ENCODE results near the gene AP3B1.
"Not testable (repeated sequence)": the region's sequence is repeated elsewhere in the genome, so short reads cannot be mapped to it uniquely, and the experiment has no call there.

Gene AP3B1

GRCh38 chr5:78133423-78133822, 161.1 kb downstream of the AP3B1 start:
- DNase-seq = no peak

DNA sequence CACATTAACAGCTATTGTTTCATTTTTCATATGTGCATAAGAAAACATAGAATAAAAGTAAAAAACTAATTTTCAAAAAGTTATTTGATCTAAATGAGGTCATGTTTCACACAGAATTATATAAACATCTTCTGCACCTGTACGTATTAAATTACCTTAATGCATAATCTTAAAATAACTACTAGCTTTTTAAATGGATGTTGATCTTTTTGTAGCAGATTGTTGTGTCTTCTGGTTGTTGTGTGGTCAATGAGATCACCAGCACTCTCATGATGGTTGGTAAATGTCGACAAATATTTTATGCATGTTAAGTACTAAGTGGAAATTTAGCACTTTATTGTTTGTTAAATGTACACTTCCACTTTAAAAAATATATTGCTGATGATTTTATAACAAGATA, 162.0 kb downstream of the AP3B1 start:
- no peak for DNase-seq

GRCh38 chr5:78129597-78129996, 164.9 kb downstream of the AP3B1 start:
- DNase-seq = no peak

DNA sequence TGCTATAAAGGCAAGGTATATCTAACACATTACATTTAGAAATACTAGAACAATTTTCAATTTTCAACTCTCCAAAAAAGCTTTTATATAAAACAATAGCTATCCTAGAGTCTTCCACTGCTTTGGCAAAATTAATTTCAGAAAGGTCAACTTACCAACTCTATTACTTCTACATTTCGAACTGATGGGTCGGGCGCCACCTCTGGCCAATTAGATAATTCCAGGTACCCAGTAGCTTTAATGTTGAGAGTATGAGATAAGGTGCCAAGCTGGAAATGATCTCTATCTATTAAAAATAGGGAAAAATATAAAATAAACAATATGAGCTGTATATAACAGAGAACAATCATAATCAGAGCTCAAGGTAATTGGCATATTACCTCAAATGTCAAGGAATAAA, 166.6 kb downstream of the AP3B1 start:
- no peak for DNase-seq

DNA sequence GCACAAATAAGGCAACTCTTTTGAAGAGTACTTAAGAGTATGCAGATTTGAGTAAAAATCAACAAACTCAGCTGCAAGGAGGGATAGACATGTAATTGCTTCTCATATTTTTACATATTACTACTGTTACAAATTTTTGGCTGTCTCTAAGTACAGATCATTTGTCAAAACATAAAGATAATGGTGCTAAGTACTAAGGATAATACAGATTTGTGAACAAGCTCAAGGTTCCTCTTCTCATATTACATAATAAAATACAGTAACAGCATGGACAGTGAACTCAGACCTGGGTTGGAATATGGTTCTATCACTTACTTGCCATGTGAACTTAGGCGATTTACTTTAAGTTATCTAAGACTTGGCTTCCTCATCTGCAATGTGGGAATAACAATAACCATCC, 168.0 kb downstream of the AP3B1 start:
- DNase-seq = no peak

DNA sequence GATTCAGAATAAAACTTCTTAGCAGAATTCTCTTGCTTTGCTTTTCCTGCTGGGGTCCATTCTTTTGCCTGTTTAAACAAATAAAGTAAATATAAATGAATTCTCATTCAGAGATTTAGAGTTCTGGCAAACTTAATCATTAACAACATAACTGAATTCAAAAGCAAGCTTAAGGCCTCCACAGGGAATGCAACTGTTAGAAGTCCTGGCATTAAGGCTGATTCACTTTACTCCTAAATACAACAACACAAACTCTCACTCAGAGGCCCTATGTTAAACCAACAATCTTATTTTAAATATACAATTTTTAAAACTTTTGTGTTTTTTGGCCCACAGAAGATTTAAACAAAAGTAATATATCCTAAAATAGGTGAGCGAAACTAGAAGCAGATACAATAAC, 178.3 kb downstream of the AP3B1 start:
- DNase-seq = no peak

GRCh38 chr5:78113689-78114264, 180.7 kb downstream of the AP3B1 start:
- DNase-seq = no peak

DNA sequence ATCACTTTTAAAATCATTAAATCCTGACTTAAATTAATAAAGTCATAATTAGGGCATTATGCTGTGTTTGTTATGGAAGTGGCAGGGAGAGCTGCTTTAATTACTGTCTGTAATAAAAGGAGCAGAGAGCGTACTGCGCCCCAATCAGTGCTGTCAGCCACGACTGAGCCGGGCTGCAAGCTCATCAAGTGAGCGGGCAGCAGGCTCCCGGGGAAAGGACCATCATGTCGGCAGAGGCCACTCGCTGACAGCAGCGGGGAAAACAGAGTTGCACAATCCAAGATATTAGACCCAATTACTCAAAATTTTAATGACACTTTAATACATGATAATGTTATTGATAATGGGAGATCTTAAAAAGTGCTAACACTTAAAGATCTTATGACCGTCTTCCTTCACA, 181.6 kb downstream of the AP3B1 start:
- DNase-seq = no peak

GRCh38 chr5:78109891-78110324, 184.6 kb downstream of the AP3B1 start:
- DNase-seq = no peak

- DNase-seq = no peak
Measured at GRCh38 chr5:78108564-78108963, 185.9 kb downstream of the AP3B1 start.

GRCh38 chr5:78103232-78103918, 191.1 kb downstream of the AP3B1 start:
- no peak for DNase-seq

GRCh38 chr5:78102500-78102899, 192.0 kb downstream of the AP3B1 start:
- DNase-seq = no peak

GRCh38 chr5:78095125-78095524, 199.4 kb downstream of the AP3B1 start:
- no peak for DNase-seq

DNA sequence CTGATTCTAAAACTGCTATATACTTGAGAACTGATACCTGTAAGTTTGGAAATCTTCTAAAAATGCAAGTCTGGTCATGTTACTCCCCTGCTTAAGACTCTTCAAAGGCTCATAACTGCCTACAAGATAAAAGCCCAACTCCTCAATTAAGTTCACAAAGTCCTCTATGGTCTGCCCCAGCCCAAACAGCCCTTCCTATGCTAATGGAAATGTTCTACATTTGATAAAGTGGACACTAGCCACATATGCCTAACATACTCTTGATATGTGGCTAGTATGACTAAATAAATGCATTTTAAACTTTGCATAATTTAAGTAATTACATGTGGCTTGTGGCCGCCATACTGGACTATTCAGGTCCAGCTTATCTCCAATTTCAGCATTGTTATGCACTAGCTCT, 204.5 kb downstream of the AP3B1 start:
- no peak for DNase-seq

- no peak for DNase-seq
Measured at GRCh38 chr5:78078858-78079257, 215.6 kb downstream of the AP3B1 start.

DNA sequence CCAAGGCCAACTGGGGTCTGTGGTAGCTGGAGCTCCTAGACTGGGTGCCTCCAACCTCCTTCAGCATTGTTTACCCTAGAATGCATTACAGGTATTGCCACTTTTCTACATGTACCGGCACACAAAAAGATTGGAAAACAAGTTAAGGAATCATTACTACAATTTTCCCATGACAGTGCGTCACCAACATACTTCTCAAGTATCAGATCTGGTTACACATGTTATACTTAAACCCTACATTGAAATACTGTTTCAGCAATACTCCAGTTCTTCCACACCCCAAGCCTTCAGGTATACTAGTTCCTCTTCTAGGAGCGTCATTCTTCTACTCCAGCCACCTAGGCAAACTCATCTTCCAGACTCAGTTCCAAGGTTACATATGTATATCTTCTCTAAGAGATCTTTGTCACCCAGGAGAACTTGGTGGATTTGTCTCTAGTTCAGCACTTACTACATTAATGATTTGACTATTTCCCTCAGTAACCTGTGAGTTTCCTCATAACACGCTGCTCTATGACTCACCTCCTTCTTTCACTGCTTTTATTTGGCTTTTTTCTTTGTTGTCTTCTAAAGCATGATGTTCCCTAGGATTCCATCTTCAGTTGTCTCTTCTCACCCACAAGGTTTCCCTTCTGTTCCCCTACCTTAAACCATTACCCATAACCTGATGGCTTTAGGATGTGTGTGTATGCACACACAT, 217.0 kb downstream of the AP3B1 start:
- DNase-seq = no peak

DNA sequence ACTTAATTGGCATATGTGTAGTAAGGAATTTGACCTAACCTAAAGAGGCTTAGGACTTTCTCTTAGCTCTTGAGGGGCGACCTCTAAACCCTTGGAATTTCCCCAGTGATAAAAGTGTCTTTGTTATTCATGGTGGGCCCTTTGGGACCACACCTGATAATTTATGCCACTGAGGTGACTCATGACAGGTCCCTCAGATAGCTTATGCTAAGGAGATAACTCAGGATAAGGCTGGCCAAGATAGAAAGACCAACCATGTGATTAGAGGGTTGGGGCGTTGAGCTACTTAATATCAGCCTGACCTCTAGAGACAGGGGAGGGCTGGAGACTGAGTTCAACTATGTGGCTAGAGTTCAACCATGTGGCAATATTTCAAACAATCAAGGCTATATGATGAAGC, 218.1 kb downstream of the AP3B1 start:
- no peak for DNase-seq

DNA sequence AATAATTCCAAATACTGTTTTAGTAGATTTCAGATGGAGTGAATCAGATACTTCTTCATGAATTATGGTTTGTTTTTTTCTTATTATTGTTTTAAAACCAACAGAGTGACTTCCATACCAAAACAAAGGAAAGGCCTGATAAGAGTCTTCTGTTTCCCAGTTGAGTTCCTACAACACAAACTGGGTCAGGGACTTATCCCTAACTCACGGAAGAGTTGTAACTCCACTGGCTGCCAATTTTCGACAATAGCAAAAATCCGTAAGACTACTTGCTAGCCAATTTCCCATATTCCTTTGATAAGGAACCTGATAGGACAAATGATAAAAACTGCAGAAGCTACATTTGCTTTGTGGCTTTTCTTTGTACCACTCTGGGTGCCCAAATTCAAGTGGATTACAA, 219.2 kb downstream of the AP3B1 start:
- DNase-seq = no peak

DNA sequence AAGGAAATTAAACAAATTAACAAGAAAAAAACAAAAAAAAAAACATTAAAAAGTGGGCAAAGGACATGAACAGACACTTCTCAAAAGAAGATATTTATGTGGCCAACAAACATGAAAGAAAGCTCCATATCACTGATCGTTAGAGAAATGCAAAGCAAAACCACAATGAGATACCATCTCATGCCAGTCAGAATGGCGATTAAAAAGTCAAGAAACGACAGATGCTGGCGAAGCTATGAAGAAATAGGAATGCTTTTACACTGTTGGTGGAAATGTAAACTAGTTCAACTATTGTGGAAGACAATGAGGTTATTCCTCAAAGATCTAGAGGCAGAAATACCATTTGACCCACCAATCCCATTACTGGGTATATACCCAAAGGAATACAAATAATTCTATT, 223.8 kb downstream of the AP3B1 start:
- DNase-seq = not testable (repeated sequence)

DNA sequence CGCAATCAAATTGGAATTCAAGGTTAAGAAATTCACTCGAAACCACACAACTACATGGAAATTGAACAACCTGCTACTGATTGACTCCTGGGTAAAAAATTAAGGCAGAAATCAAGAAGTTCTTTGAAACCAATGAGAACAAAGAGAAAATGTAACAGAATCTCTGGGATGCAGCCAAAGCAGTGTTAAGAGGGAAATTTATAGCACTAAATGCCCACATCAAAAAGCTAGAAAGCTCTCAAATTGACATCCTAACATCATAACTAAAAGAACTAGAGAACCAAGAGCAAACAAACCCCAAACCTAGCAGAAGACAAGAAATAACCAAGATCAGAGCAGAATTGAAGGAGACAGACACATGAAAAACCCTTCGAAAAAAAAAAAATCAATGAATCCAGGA, 226.9 kb downstream of the AP3B1 start:
- not testable (repeated sequence) for DNase-seq

DNA sequence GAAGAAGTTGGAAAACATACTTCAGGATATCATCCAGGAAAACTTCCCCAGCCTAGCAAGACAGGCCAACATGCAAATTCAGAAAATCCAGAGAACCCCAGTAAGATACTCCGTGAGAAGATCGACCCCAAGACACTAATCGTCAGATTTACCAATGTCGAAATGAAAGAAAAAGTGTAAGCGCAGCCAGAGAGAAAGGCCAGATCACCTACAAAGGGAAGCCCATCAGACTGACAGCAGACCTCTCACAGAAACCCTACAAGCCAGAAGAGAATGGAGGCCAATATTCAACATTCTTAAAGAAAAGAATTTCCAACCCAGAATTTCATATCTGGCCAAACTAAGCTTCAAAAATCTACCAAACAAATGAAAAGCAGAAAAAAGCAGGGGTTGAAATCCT, 227.8 kb downstream of the AP3B1 start:
- not testable (repeated sequence) for DNase-seq

DNA sequence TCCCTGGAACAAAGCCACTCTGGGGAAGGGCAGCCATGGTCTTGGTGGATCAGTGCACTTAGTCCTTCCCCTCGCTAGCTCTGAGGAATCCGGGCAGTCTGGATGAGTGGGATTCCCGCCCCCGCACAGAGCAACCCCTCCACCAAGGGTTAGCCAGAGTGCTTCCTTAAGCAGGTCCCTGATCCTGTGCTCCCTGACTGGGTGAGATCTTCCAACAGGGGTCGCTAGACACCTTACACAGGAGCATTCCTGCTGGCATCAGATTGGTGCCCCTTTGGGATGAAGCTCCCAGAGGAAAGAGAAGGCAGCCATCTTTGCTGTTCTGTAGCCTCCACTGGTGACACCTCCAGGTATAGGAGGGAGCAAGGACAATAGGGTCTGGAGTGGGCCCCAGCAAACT, 228.8 kb downstream of the AP3B1 start:
- no peak for DNase-seq

GRCh38 chr5:78064941-78065472, 229.5 kb downstream of the AP3B1 start:
- no peak for DNase-seq

GRCh38 chr5:78063495-78063894, 231.0 kb downstream of the AP3B1 start:
- no peak for DNase-seq

All from midbrain (tissue), 1 donor.